ENCODE data around the gene PDK1. TPM values are rescaled to one million over a fixed set of nuclear protein-coding genes. Genes with fewer than 3 reads are reported as not detected.

PDK1 gene
- total RNA-seq: 10 to 100 TPM; 25.8 to 61.7 (median 28.9) TPM
- polyA plus RNA-seq: 1 to 10 TPM; 4.4 to 6.6 (median 4.7) TPM
- long read RNA-seq, donor 1, full-length matches to known transcripts: 3 of 3 reads
- long read RNA-seq, donor 1, partial matches to known transcripts: 0 of 3 reads
- long read RNA-seq, donor 1, other reads (novel, unspliced or antisense): 0 of 3 reads
- long read RNA-seq, donor 2, full-length matches to known transcripts: 4 of 4 reads
- long read RNA-seq, donor 2, partial matches to known transcripts: 0 of 4 reads
- long read RNA-seq, donor 2, other reads (novel, unspliced or antisense): 0 of 4 reads

- DNase-seq: peak; percentile 98
- Histone ChIP-seq H3K4me1 (peaks cover 5 to 48% (median 27%) of the 10 kb centered on the region in 6 donors), H3K36me3 (peaks cover 0 to 24% (median 10%) of the 10 kb centered on the region in 6 donors), H3K27me3 (replicated peaks in 1 of 7) (no peaks in the 10 kb centered on the region), H3K4me3 (peak within 1 kb of the TSS; percentile 78 to 98 (median 88)), H3K27ac (peak within 1 kb of the TSS; percentile 85 to 98 (median 96)), H3K9me3 (no peaks in the 10 kb centered on the region)
- 0 to 1% (median 0%) methylated on average over 47 to 88 of the region's 88 CpGs for WGBS, 5 donors
- no peak for TF ChIP-seq CTCF (IDR thresholded peaks at IDR 0.05 in 8 of 11, conservative IDR thresholded peaks at IDR 0.05 in 3 of 11)
- TF ChIP-seq POLR2A (IDR thresholded peaks at IDR 0.05): peak in 2 of 3 donors; percentile 34 to 43
- TF ChIP-seq POLR2AphosphoS5 (IDR thresholded peaks at IDR 0.05): peak; percentile 90 to 94 (median 91)
- intact Hi-C loops (cut with DNase I; ENCODE audit: low total_unique reads): no loop called here
Measured at GRCh38 chr2:172555522-172556283, at the start of gene PDK1. PDK1 (plus strand) TSS chr2:172556090; CDS start chr2:172556151, 61 bp downstream.

GRCh38 chr2:172507199-172507598 lies 48.7 kb upstream of the PDK1 start:
- Histone ChIP-seq H3K4me3 (no peak overlapping the region), H3K27me3 (replicated peaks in 1 of 7) (no peaks in the 10 kb centered on the region), H3K36me3 (peaks cover 0 to 59% (median 13%) of the 10 kb centered on the region in 6 donors), H3K27ac (no peak overlapping the region), H3K4me1 (peaks cover 0 to 30% (median 6%) of the 10 kb centered on the region in 6 donors), H3K9me3 (peaks cover 6 to 16% (median 10%) of the 10 kb centered on the region in 8 donors)
- intact Hi-C loops (cut with DNase I; ENCODE audit: low total_unique reads): no loop called here
- no peak for TF ChIP-seq POLR2AphosphoS5 (IDR thresholded peaks at IDR 0.05)
- TF ChIP-seq CTCF (IDR thresholded peaks at IDR 0.05 in 8 of 11, conservative IDR thresholded peaks at IDR 0.05 in 3 of 11): no peak
- no peak for TF ChIP-seq POLR2A (IDR thresholded peaks at IDR 0.05)
- 82 to 99% (median 95%) methylated on average over 4 of the region's 4 CpGs for whole genome bisulfite sequencing, 5 donors
- no peak for DNase-seq

- H3K4me1 ChIP-seq: peaks cover 3 to 35% (median 11%) of the 10 kb centered on the region in 6 donors
- no peak for DNase-seq
- 25 to 58% (median 50%) methylated on average over 6 of the region's 6 CpGs for WGBS, 5 donors
- peak overlapping the region in 4 of 8 donors; percentile 6 to 41 (median 21) for H3K27ac ChIP-seq
- H3K36me3 ChIP-seq: peaks cover 0 to 33% (median 0%) of the 10 kb centered on the region in 6 donors
- peak overlapping the region in 1 of 8 donors; percentile 29 for H3K4me3 ChIP-seq
- H3K9me3 ChIP-seq: peaks cover 9 to 41% (median 26%) of the 10 kb centered on the region in 8 donors
- no peaks in the 10 kb centered on the region for H3K27me3 ChIP-seq (replicated peaks in 1 of 7)
- intact Hi-C loops (cut with DNase I; ENCODE audit: low total_unique reads): no loop called here
- TF ChIP-seq POLR2A (IDR thresholded peaks at IDR 0.05) (no peak), POLR2AphosphoS5 (IDR thresholded peaks at IDR 0.05) (no peak), CTCF (IDR thresholded peaks at IDR 0.05 in 8 of 11, conservative IDR thresholded peaks at IDR 0.05 in 3 of 11) (no peak)
Measured at GRCh38 chr2:172510088-172510487, 45.8 kb upstream of the PDK1 start.

Measured in spleen (tissue), 13 donors.